Sigmoid colon (tissue), 4 donors: ENCODE results near the gene FUCA1.

Experiments used
- CTCF ChIP-seq, 4 experiments: fragments of 450-650 bp in 3 of 4; fragments of 200-600 bp in 1 of 4; IDR thresholded peaks; one replicate each; pipeline ENCODE4 v1.5.1; 2016 to 2019; ENCODE audit warnings: antibody characterized with exemption in 4 of 4, mild to moderate bottlenecking in 3 of 4, moderate library complexity in 2 of 4
- EP300 ChIP-seq, 4 donors: sonication (generic); formaldehyde crosslinking; IDR thresholded peaks; one replicate each; pipeline ENCODE4 v1.6.1; 2017; ENCODE audit warnings: antibody characterized with exemption in 4 of 4
- POLR2A ChIP-seq, 2 donors: fragments of 450-650 bp; IDR thresholded peaks; one replicate each; pipeline ENCODE4 v1.6.1; 2016; ENCODE audit warnings: antibody characterized with exemption in 2 of 2, mild to moderate bottlenecking in 2 of 2, moderate library complexity in 2 of 2
- POLR2AphosphoS5 ChIP-seq, 4 donors: sonication (generic); formaldehyde crosslinking; IDR thresholded peaks; one replicate each; pipeline ENCODE4 v1.6.1; 2017; ENCODE audit warnings: antibody characterized with exemption in 4 of 4

- no peak for TF ChIP-seq POLR2A (IDR thresholded peaks at IDR 0.05)
- TF ChIP-seq CTCF (IDR thresholded peaks at IDR 0.05): no peak
- no peak for TF ChIP-seq POLR2AphosphoS5 (IDR thresholded peaks at IDR 0.05)
- TF ChIP-seq EP300 (IDR thresholded peaks at IDR 0.05): no peak
Observed at GRCh38 chr1:23896491-23896890, 28.4 kb upstream of the FUCA1 start.
